Endodermal cell (in vitro differentiated cells): ENCODE results near the gene BEND5. TPM values are rescaled to one million over a fixed set of nuclear protein-coding genes. Genes with fewer than 3 reads are reported as not detected.

ENCODE experiments used
- DNase-seq: peaks from one replicate; pipeline ENCODE4 v3.0.0-alpha.2; 2017
- H3K27ac ChIP-seq: 2 replicates; pipeline ENCODE4 v1.5.1; 2013; ENCODE audit warnings: mild to moderate bottlenecking, low read depth, low read length, moderate library complexity
- H3K27me3 ChIP-seq: 2 replicates; pipeline ENCODE4 v1.6.1; 2013; ENCODE audit warnings: mild to moderate bottlenecking, low read length, moderate library complexity; ENCODE audit not compliant: insufficient read depth, control insufficient read depth, poor library complexity, severe bottlenecking
- H3K36me3 ChIP-seq: 2 replicates; pipeline ENCODE4 v1.7.0; 2013; ENCODE audit warnings: mild to moderate bottlenecking, low read length, moderate library complexity; ENCODE audit not compliant: control insufficient read depth, insufficient read depth
- H3K4me1 ChIP-seq: one replicate; pipeline ENCODE4 v1.7.0; 2013; ENCODE audit warnings: low read length; ENCODE audit not compliant: control insufficient read depth, insufficient read depth
- H3K4me3 ChIP-seq: 2 replicates; pipeline ENCODE4 v1.5.1; 2013; ENCODE audit warnings: mild to moderate bottlenecking, low read length, moderate library complexity
- H3K9ac ChIP-seq: 2 replicates; pipeline ENCODE4 v1.6.1; 2013; ENCODE audit warnings: mild to moderate bottlenecking, low read length, moderate library complexity; ENCODE audit not compliant: poor library complexity, severe bottlenecking; ENCODE audit errors: extremely low read depth
- H3K9me3 ChIP-seq: 2 replicates; pipeline ENCODE4 v1.6.1; 2013; ENCODE audit warnings: mild to moderate bottlenecking, low read length, moderate library complexity; ENCODE audit not compliant: control insufficient read depth
- H3K27ac Mint-ChIP-seq: 2 replicates; pipeline ENCODE4 v1.8.0; 2020; ENCODE audit warnings: mixed read lengths
- H3K27me3 Mint-ChIP-seq: 2 replicates; pipeline ENCODE4 v1.8.0; 2021; ENCODE audit warnings: mild to moderate bottlenecking, mixed read lengths; ENCODE audit not compliant: insufficient read depth
- H3K36me3 Mint-ChIP-seq: 2 replicates; pipeline ENCODE4 v1.8.0; 2020; ENCODE audit warnings: low read depth, mixed read lengths
- H3K4me1 Mint-ChIP-seq: 2 replicates; pipeline ENCODE4 v1.8.0; 2020; ENCODE audit warnings: mixed read lengths
- H3K4me3 Mint-ChIP-seq: 2 replicates; pipeline ENCODE4 v1.8.0; 2020; ENCODE audit warnings: mild to moderate bottlenecking, moderate library complexity, mixed read lengths
- H3K9me3 Mint-ChIP-seq: 2 replicates; pipeline ENCODE4 v1.8.0; 2020; ENCODE audit warnings: mild to moderate bottlenecking, mixed read lengths
- CTCF ChIP-seq: fragments of 200-600 bp; sonication (generic); conservative IDR thresholded peaks from 2 replicates; pipeline ENCODE4 v1.5.0; 2021; ENCODE audit warnings: antibody characterized with exemption, mild to moderate bottlenecking
- WGBS, 2 experiments: methylation state at CpG; one replicate each; pipeline versions ENCODE4 v1.1.5 to v1.1.7; 2013; ENCODE audit warnings: missing lambda C conversion rate in 2 of 2, mixed read lengths in 1 of 2; ENCODE audit not compliant: insufficient coverage in 1 of 2, insufficient read length in 1 of 2; 5-methylcytosine and 5-hydroxymethylcytosine counted together
- total RNA-seq, 2 donors: library from RNA; stranded (reverse); fragmentation: NEBNext Ultra II Directional in 1 of 2; extraction: Animal tissue kit (Norgen Biotek cat#: 25700) in 1 of 2; gene quantifications; 2 replicates in 1 of 2; 3 replicates in 1 of 2; pipeline ENCODE4 v1.2.1, GENCODE V29; 2021

Gene BEND5
- total RNA-seq, 2 donors from 2014 or later = 5.9 to 6.1 TPM

- H3K36me3 ChIP-seq = no peaks in the 10 kb centered on the region
- no peak overlapping the region for H3K4me3 Mint-ChIP-seq
- no peak for TF ChIP-seq CTCF
- peaks cover 10% of the 10 kb centered on the region for H3K27me3 ChIP-seq
- no peak overlapping the region for H3K27ac ChIP-seq
- no peak overlapping the region for H3K4me3 ChIP-seq
- WGBS, 2 experiments = 87 to 93% methylated on average over 6 to 9 of the region's 9 CpGs
- H3K27ac Mint-ChIP-seq = no peak overlapping the region
- no peak for DNase-seq
- H3K9me3 Mint-ChIP-seq = no peaks in the 10 kb centered on the region
- H3K4me1 ChIP-seq = peaks cover 11% of the 10 kb centered on the region
- no peaks in the 10 kb centered on the region for H3K9me3 ChIP-seq
- peaks cover 28% of the 10 kb centered on the region for H3K4me1 Mint-ChIP-seq
- H3K9ac ChIP-seq = no peak overlapping the region
- no peaks in the 10 kb centered on the region for H3K36me3 Mint-ChIP-seq
- peaks cover 35% of the 10 kb centered on the region for H3K27me3 Mint-ChIP-seq
These were observed 84.5 kb downstream of the BEND5 start for GRCh38 chr1:48692235-48692634.

GRCh38 chr1:48691429-48692001, 85.2 kb downstream of the BEND5 start:
- H3K4me3 Mint-ChIP-seq = no peak overlapping the region
- WGBS, 2 experiments = 85 to 86% methylated on average over 3 to 5 of the region's 5 CpGs
- H3K27ac Mint-ChIP-seq = no peak overlapping the region
- H3K4me1 Mint-ChIP-seq = peaks cover 30% of the 10 kb centered on the region
- no peak for DNase-seq
- H3K4me1 ChIP-seq = peaks cover 11% of the 10 kb centered on the region
- no peaks in the 10 kb centered on the region for H3K36me3 Mint-ChIP-seq
- no peak for TF ChIP-seq CTCF
- peaks cover 10% of the 10 kb centered on the region for H3K27me3 ChIP-seq
- H3K27me3 Mint-ChIP-seq = peaks cover 32% of the 10 kb centered on the region
- no peaks in the 10 kb centered on the region for H3K9me3 Mint-ChIP-seq
- H3K9ac ChIP-seq = no peak overlapping the region
- no peaks in the 10 kb centered on the region for H3K36me3 ChIP-seq
- no peak overlapping the region for H3K4me3 ChIP-seq
- H3K9me3 ChIP-seq = no peaks in the 10 kb centered on the region
- H3K27ac ChIP-seq = no peak overlapping the region

- H3K4me3 ChIP-seq = no peak overlapping the region
- 80 to 85% methylated on average over 2 to 3 of the region's 3 CpGs for WGBS, 2 experiments
- H3K36me3 Mint-ChIP-seq = no peaks in the 10 kb centered on the region
- H3K27me3 ChIP-seq = no peaks in the 10 kb centered on the region
- no peak overlapping the region for H3K27ac ChIP-seq
- no peak overlapping the region for H3K9ac ChIP-seq
- peaks cover 11% of the 10 kb centered on the region for H3K4me1 ChIP-seq
- no peaks in the 10 kb centered on the region for H3K36me3 ChIP-seq
- H3K27me3 Mint-ChIP-seq = peaks cover 15% of the 10 kb centered on the region
- H3K4me1 Mint-ChIP-seq = peaks cover 17% of the 10 kb centered on the region
- no peak overlapping the region for H3K27ac Mint-ChIP-seq
- no peak overlapping the region for H3K4me3 Mint-ChIP-seq
- peak; percentile 65 for DNase-seq
- peak; percentile 73 for TF ChIP-seq CTCF
- H3K9me3 Mint-ChIP-seq = no peaks in the 10 kb centered on the region
- no peaks in the 10 kb centered on the region for H3K9me3 ChIP-seq
These were observed 88.5 kb downstream of the BEND5 start for GRCh38 chr1:48688102-48688760.
